Coronary artery (tissue), 2 donors: Measurements from ENCODE around the gene SYNGAP1.

Source experiments
- DNase-seq: peaks from one replicate; pipeline ENCODE4 v3.0.0-alpha.2; 2017; ENCODE audit warnings: low spot score
- H3K27ac ChIP-seq, 2 donors: fragments of 200-600 bp; sonication (generic); one replicate each; pipeline ENCODE4 v1.5.1; 2016 to 2019
- H3K4me3 ChIP-seq: fragments of 200-600 bp; sonication (generic); 2 replicates; pipeline ENCODE4 v1.5.1; 2016; ENCODE audit warnings: mild to moderate bottlenecking, moderate library complexity
- TF ChIP-seq, protein P1 (sequence below): fragments of 200-600 bp; sonication (generic); IDR thresholded peaks from one replicate; pipeline ENCODE4 v1.5.1; 2019; ENCODE audit warnings: antibody characterized with exemption

The SYNGAP1 gene

GRCh38 chr6:33418690-33419291, 1.1 kb upstream of the SYNGAP1 start:
- Histone ChIP-seq H3K27ac (peak overlapping the region; percentile 95 to 97), H3K4me3 (peak overlapping the region; percentile 68)
- TF ChIP-seq, protein P1, sequence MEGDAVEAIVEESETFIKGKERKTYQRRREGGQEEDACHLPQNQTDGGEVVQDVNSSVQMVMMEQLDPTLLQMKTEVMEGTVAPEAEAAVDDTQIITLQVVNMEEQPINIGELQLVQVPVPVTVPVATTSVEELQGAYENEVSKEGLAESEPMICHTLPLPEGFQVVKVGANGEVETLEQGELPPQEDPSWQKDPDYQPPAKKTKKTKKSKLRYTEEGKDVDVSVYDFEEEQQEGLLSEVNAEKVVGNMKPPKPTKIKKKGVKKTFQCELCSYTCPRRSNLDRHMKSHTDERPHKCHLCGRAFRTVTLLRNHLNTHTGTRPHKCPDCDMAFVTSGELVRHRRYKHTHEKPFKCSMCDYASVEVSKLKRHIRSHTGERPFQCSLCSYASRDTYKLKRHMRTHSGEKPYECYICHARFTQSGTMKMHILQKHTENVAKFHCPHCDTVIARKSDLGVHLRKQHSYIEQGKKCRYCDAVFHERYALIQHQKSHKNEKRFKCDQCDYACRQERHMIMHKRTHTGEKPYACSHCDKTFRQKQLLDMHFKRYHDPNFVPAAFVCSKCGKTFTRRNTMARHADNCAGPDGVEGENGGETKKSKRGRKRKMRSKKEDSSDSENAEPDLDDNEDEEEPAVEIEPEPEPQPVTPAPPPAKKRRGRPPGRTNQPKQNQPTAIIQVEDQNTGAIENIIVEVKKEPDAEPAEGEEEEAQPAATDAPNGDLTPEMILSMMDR: no peak
- DNase-seq: no peak

- H3K27ac ChIP-seq: peak overlapping the region; percentile 81 to 97
Measured at GRCh38 chr6:33420491-33421343, 852 bp downstream of the SYNGAP1 start.

GRCh38 chr6:33421344-33421643, 1.4 kb downstream of the SYNGAP1 start:
- H3K4me3 ChIP-seq: no peak overlapping the region
- TF ChIP-seq, protein P1: no peak
- H3K27ac ChIP-seq: no peak overlapping the region
- no peak for DNase-seq

More at GRCh38 chr6:33420491-33421343, 852 bp downstream of the SYNGAP1 start:
- H3K4me3 ChIP-seq: peak overlapping the region; percentile 71
- TF ChIP-seq, protein P1: no peak
- DNase-seq: no peak

DNA sequence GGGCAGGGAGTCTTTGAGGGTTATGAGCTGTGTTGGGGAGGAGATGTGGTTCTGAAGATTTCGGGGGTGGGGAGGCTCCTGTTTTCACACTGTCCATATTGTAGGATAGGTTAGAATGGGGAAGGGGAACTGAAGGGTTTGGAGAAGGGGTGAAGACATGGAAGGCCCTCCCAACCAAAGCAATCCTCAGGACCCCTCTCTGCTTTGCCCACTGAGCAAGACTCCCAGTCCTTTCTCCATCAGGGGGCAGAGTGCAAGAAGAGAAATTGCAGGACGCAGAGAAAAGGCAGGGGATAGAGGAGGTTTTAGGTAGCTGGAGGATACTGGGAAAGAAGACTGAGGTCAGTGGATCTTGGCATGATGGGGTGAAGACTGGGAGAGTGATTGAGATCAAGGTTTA, 3.9 kb downstream of the SYNGAP1 start:
- TF ChIP-seq, protein P1: no peak
- Histone ChIP-seq H3K27ac (no peak overlapping the region), H3K4me3 (no peak overlapping the region)
- no peak for DNase-seq

DNA sequence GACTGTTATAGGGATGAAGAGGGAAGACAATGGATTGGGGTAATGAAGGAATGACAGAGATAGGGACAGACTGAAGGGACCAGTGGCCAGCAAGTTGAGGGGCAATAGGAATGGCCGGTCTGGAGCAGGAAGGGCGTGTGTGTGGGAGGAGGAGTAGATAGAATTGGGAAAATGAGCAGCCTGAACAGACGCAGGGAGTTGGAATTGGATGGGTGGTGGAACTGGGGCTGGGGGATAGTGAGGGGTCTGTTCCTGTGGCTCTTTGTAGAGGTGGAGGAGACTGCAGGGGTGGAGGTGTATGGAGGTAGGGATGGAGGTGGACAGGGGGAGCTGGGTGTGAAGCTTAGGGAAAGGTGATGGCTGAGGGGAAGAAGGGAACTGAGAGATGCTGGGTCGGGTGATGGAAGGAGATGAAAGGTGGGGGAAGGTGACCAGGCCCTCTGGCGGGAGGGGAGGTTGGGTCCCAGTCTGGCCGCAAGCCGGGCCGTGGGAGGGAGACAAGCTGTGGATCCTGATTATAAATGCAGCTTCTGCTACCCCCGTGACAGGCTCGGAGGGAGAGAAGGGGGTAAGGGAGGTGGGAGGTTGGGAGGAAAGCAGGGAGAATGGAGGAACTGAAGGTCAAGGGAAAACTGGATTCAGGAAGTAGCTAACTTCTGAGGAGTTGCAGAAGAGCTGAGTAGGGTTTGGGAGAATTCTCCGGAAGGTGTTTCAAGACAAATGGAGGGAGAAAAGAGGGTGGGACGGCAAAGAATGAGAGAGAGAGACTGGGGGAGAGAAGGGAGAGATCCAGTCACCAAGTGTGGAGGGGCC, 5.2 kb downstream of the SYNGAP1 start:
- DNase-seq: no peak
- H3K4me3 ChIP-seq: peak overlapping the region; percentile 80
- TF ChIP-seq, protein P1: no peak
- peak overlapping the region; percentile 87 to 97 for H3K27ac ChIP-seq

DNA sequence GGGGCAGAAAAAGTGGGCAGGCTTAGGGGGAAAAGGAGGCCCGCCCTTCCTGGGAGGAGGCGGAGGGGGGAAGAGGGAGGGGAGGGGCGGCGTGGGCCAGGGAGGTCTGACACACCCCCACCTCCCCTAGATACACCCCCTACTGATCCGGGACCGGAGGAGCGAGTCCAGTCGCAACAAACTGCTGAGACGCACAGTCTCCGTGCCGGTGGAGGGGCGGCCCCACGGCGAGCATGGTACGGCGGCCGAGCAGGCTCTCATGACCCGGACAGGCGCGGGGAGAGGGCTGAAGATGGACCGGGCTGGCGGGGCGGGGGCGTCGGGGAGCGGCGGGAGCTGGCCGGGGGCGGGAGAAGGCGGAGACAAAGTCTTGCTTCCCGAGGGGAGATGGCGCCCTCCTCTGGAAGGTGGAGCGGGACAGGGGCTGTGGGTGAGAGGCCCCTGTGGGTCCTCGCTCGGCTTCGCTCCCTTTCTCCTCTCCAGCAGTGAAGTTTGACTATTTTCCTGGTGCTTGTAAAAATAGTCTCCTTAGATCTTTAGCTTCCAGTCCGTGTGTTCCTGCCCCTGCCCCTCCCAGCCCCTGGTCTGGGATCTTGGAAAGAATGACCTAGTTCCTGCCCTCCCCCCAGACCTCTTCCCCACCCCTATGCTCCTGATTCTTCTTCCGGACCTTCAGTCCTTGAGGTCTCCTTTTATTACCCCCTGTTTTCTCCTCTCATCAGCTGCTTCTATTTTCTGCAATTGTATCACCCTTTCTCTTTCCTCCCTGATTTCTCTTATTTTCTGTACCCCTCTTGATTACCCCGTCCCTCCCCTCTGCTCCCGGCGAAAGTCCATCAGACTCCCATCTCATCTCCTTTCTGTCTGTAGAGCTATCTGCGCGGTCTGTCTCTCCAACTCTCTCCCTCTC, 6.1 kb downstream of the SYNGAP1 start:
- Histone ChIP-seq H3K4me3 (peak overlapping the region; percentile 80), H3K27ac (peak overlapping the region; percentile 87 to 97)
- peak; percentile 91 for DNase-seq
- TF ChIP-seq, protein P1: peak; percentile 49
